SH-SY5Y (cell line): Measurements from ENCODE around the gene RHPN2.

Experiments
- GATA2 ChIP-seq: IDR thresholded peaks from 2 replicates; pipeline ENCODE4 v1.6.1; 2011; ENCODE audit warnings: mild to moderate bottlenecking, low read depth, low read length
- GATA3 ChIP-seq: IDR thresholded peaks from 2 replicates; pipeline ENCODE4 v1.6.1; 2011; ENCODE audit warnings: low read depth, mild to moderate bottlenecking, low read length, moderate library complexity

- TF ChIP-seq GATA2 (no peak), GATA3 (no peak)
Measured at GRCh38 chr19:33094436-33095067, 29.9 kb upstream of the RHPN2 start.
